Stomach (tissue), 4 donors: Measurements from ENCODE around the gene PLPPR5.

Experiments
- EP300 ChIP-seq: sonication (generic); formaldehyde crosslinking; IDR thresholded peaks from one replicate; pipeline ENCODE4 v1.6.1; 2017; ENCODE audit warnings: antibody characterized with exemption
- POLR2A ChIP-seq, 4 donors: fragments of 450-650 bp; IDR thresholded peaks; one replicate each; pipeline ENCODE4 v1.6.1; 2016; ENCODE audit warnings: antibody characterized with exemption in 4 of 4, control low read depth in 2 of 4, mild to moderate bottlenecking in 1 of 4, moderate library complexity in 1 of 4
- POLR2AphosphoS5 ChIP-seq, 3 donors: sonication (generic); formaldehyde crosslinking; IDR thresholded peaks; one replicate each; pipeline ENCODE4 v1.6.1; 2016; ENCODE audit warnings: antibody characterized with exemption in 3 of 3
- TF ChIP-seq, protein P1 (sequence below), 7 experiments: fragments of 450-650 bp in 4 of 7; fragments of 200-600 bp in 3 of 7; sonication (generic) in 3 of 7; IDR thresholded peaks; one replicate each; pipeline ENCODE4 v1.5.1; 2016 to 2019; ENCODE audit warnings: antibody characterized with exemption in 7 of 7, control low read depth in 2 of 7, mild to moderate bottlenecking in 1 of 7

DNA sequence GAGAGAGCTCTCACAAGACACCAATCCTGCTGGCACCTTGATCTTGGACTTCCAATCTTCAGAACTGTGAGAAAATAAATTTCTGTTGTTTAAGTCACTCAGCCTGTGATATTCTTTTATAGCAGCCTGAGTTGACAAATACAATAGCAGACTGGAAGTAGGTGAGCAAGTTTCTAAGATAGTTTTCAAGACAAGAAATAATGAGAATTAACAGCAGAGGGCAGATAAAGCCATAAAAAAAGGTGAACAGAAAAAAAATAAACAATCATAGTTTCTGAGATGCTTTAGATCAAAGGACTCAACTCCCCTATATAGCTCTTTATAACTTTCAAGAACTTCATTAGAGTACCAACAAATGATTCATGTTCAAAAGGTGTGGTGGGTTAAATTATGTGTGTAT, 119.8 kb downstream of the PLPPR5 start:
- TF ChIP-seq, protein P1, sequence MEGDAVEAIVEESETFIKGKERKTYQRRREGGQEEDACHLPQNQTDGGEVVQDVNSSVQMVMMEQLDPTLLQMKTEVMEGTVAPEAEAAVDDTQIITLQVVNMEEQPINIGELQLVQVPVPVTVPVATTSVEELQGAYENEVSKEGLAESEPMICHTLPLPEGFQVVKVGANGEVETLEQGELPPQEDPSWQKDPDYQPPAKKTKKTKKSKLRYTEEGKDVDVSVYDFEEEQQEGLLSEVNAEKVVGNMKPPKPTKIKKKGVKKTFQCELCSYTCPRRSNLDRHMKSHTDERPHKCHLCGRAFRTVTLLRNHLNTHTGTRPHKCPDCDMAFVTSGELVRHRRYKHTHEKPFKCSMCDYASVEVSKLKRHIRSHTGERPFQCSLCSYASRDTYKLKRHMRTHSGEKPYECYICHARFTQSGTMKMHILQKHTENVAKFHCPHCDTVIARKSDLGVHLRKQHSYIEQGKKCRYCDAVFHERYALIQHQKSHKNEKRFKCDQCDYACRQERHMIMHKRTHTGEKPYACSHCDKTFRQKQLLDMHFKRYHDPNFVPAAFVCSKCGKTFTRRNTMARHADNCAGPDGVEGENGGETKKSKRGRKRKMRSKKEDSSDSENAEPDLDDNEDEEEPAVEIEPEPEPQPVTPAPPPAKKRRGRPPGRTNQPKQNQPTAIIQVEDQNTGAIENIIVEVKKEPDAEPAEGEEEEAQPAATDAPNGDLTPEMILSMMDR (IDR thresholded peaks at IDR 0.05) = no peak
- TF ChIP-seq EP300 (no peak), POLR2A (IDR thresholded peaks at IDR 0.05) (no peak), POLR2AphosphoS5 (IDR thresholded peaks at IDR 0.05) (no peak)
